HG03460 (cell line): ENCODE data around the gene TACR1.

Experiments used
- ATAC-seq: cut with Tn5 transposase; IDR thresholded peaks from one replicate; pipeline ENCODE4 v1.9.1; 2021; ENCODE audit not compliant: unreplicated experiment

Gene TACR1

DNA sequence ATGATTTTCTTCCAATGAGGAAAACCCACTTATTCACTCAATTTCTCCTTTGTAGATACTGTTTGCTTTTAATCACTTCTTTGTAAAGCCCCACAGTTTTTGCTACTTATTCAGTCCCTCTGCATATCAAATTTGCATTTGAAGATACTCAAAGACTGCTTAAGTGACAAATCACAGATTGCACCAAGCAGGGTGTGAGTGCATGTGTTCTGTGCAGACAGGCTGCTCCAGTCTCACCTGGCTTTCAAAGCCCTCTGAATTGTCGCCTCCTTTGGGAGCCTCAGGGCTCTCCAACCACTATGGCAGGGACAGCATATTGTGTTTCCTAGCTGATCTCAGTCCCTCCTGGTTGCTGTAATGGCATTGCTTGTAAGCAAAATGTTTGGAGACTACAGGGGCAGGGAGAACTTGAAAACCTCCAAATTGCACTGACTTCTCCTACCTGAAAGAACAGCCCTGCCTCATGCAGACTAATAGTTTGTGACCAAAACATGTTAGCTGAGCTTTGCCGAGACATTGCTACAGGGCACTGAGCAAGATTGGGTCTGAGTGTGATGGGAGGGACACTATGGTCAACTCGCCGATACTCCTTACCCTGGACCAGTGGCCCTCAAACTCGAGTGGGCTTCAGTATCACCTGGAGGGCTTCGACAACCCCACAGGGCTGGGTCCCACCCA lies 144.0 kb downstream of the TACR1 start:
- no peak for ATAC-seq

- ATAC-seq: no peak
Observed at GRCh38 chr2:75054296-75054695, 145.0 kb downstream of the TACR1 start.

GRCh38 chr2:75053484-75054112 lies 145.7 kb downstream of the TACR1 start:
- ATAC-seq: peak; percentile 64

DNA sequence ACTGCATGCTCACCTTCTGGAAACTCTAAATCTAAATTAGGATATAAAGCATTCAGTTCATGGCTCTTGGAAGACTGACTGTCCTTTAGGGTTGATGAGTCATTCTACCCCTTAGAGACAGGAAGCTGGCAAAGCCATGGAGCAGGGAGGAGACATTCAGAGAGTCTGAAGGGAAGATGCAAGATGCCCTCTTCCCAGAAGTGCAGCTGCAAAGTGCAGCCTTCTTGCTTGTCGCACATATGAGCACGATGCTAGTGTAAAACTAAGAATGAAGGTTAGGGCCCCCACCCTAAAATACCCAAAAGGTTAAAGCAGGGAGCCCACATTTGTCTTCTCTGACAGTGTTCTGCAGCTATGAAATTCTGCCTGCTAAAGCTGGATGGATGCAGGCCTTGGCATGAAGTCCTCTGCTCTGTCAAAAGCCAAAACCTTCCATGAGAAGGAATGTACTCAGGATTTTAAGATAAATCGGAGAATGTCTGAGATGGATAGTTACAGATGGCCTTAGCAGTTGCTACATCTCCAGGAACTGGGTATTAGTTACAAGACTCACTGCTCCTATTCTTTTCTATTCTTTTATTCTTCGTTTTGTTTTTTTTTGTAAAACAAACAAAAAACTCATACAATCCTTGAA lies 151.2 kb downstream of the TACR1 start:
- no peak for ATAC-seq

DNA sequence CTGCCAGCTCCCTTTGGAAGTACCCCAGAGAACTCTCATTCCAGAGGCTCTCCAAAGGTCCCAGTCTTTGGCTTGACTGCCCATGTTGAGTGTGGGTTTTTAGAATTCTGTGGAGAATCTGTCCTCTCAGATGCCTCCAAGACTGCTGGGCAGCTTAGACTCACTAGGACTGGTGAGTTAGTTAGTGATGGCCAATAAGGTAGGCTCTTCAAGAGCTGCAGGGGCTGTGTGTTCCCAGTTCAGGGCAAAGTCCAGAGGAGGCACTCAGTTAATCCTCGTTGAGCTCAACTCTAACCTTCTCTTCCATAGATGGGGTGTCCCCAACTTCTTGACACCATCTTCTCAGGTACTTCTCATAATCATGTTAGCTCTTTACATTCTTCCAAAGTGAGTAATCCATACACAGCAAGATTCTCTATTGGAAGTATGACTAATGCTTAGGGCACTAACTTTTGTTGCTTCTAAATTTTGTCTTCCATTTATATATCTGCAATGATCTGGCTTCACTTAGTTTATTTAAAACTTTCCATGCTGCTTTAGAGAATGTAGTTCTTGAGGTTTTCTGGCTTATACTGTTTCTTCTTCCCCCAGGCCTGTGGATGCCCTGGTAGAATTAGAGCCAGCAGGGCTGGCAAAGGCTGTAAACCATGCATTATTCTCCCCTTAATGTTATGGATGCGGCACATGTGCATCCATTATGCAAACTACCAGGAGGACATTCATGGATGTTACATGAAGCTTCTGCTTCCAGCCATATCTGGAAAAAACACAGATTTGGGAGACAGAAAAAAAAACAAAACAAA lies 151.9 kb downstream of the TACR1 start:
- ATAC-seq: no peak

DNA sequence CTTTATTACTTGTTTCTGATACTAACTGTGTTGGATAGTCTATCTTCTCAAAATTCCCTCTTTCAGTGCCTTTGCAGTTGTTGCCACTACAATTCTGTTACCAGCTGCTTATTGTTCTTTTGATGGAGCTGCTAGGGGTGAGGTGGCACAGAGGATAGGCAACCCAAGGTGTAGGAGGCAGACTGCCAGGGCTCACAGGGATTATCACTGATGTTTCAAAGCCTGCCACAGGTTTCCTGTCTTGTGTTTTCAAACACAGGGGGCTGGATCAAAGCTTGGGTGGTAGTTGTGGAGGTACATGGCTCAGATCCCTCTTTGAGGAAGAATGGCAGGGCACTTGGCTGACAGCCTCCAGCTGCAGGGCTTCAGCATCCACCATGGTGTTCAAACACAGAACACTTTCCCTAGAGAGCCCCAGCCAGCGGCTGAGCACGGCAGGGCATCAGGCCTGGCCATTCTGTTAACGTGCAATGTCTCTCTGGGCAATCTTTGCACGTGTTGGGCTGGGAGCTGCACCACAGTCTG lies 153.7 kb downstream of the TACR1 start:
- no peak for ATAC-seq

DNA sequence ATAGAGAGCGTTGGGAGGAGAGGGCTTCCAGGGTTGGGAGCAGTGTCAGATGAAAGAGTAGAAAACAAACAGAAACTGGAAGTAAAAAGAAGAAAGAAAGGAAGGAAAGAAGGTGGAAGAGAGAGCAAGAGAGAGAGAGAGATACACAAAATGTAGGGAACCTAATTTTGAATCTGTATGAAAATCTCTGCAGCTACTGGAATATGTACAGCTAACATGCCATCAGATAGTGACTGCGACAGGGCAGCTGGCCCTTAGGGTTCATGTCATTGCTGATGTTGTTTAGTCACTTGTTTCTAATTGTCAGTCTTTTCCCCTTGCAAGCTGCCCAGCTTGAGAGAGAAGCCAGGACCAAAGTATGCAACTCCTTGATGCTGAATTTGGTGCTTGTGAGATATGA lies 155.0 kb downstream of the TACR1 start:
- ATAC-seq: no peak

GRCh38 chr2:75042823-75043222 lies 156.5 kb downstream of the TACR1 start:
- ATAC-seq: no peak

GRCh38 chr2:75041731-75042600 lies 157.4 kb downstream of the TACR1 start:
- ATAC-seq: no peak

DNA sequence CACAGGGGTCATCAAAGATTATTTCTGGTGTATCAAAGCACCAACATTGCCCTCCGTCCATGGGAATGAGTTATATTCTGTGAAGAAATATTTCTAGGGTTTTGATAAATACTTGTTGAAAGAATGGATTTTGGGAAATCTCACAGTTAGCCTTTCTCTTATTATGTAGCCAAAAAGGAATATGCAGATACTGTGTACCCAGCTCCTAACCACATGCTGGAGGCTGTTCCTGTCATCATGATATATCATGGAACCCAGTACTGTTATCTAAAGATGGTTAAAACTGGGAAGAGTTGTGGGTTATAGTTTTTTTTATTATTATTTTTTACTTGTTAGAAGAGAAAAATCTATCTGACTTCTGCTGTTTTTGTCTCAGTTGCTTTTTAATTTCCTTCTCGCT lies 158.1 kb downstream of the TACR1 start:
- ATAC-seq: no peak

DNA sequence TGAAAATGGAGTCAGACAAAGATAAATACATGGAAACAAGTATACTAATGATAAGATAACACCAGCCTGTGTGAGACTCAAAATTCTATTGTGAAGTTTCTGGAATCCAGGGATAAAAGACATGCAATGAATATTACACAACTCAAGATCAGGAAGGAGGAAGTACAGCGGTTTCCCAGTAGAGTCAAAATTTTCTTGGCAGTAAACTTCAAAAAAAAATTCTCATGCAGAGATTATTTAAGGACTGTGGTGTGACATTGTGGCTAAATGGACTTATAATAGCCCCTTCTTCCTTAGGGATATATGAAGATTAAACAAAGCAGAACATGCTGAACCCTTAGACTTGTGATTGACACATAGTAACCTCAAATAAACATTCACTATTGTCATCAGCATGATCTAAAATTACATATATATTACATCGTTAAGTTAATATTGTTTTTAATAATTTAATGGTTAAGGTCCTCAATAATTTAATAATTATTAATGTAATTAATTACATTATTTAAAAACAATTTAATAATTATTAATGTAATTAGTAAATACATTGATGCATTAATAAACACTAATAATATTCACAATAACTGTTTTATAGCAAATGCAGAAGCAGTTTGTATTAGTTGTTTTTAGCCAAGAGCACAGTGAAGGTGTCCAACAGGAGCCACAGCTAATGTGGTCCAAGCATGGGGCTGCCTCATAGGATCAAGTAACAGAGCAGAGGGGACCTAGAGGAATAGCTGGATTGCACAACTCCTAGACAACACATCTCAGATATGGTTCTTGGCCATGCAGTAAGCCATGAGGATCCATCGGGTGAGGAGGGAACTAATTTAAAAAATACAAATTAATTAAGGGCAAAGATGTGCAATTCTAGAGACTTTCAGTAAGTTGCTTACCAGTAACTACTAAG lies 163.6 kb downstream of the TACR1 start:
- ATAC-seq: no peak

GRCh38 chr2:75033516-75033915 lies 165.8 kb downstream of the TACR1 start:
- ATAC-seq: no peak

DNA sequence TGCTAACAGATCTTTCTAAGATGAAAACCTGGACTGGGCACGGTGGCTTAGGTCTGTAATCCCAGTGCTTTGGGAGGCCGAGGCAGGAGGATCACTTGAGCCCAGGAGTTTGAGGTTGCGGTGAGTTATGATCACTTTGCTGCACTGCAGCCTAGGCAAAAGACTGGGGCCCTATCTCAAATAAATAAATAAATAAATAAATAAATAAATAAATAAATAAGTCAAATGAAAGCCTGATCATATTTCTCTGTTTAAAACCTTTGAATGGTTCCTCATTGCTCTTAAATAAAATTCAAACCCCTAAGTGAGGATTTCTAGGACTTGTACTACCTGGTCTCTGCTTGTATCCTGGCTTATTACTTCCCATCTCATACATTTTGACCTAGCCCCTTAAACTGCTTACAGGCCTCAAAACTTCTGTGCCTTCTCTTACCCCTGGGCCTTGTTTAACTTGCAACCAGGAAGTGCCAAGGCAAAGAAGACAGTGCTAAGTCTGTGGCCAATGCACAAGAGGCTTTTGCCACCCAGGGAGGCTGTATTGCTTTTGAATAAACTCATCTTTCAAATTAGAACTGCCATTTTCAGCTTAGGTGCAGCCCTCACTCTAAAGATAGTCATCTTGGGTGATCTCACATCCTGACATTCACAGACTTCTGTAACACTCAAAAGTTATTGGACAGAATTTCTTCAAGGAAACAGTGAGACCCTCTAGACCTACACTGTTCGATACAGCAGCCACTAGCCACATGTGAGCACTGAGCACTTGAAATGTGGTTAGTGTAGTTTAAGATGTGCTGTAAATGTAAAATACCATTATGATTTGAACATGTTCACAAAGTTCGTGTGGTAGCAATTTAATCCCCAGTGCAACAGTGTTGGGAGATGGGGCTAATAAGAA lies 167.2 kb downstream of the TACR1 start:
- no peak for ATAC-seq

DNA sequence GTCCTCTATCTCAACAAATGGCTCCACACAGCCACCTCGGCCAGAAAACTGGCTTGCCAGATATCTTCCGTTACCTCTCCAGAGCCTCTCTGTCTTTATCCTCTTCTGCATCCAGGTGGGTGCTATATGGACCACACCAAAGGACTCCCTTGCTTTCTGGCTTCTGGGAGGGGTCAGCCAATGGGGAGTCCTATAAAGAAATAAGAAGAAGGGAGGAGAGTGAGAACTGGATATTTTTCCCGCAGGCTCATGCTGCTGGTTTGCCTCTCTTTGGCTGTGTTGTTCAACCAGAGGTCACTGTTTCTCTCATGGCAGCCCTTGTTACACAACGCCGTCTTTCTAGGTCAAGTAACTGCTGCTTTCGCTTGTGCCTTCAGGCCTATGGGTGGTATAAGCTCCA lies 168.1 kb downstream of the TACR1 start:
- ATAC-seq: no peak

DNA sequence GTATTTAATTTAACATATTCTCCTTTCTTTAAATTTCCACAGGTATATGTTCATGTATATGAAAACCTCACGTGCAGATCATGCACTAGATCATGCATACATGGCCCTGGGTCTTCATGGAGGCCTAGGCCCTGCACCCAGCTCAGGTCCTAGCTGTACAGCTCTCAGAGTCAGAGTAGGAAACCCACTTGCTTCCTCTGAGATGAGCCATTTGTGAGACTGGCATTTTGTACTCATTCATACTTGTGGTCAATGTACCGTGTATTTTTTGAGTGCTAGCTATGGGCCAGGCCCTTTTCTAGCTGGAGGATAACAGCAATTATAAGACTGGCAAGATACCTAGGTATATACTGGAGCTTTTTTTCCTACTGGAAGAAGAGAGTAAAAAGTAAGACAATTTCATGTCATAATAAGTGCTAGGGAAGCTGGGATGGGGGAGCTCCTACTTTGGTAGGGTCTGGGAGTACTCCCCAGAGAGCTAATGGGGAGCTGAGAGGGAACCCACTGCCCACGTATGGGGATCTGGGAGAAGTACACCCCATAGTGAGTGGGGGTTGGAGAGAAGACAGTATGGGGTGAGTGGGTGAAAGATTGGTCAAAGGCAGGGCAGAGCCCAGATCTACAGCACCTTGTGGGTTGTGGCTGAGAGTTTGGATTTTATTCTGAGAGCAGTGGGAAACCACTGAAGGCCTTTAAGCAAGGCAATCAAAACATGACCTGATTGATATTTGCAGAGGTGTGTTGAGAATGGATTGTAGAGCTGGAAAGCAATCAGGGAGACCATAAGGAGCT lies 168.9 kb downstream of the TACR1 start:
- no peak for ATAC-seq

DNA sequence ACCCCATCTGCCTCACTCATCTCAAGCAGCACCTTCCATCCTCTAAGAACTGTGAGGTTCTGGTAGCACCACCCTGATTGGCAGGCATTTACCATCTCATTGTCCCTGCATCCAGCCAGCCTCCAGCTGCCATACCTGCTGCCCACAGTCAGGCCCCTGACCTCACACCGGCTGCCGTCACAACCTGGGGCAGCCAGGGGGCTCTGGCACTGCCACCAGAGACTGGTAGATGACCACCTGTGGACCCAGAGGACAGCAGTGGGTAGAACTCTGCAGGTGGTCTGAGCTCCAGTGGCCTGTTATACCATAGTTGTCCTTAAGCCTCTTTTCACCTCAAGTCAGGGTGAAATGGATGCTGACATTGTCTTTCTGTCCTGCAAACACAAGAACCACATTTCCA lies 171.4 kb downstream of the TACR1 start:
- no peak for ATAC-seq

DNA sequence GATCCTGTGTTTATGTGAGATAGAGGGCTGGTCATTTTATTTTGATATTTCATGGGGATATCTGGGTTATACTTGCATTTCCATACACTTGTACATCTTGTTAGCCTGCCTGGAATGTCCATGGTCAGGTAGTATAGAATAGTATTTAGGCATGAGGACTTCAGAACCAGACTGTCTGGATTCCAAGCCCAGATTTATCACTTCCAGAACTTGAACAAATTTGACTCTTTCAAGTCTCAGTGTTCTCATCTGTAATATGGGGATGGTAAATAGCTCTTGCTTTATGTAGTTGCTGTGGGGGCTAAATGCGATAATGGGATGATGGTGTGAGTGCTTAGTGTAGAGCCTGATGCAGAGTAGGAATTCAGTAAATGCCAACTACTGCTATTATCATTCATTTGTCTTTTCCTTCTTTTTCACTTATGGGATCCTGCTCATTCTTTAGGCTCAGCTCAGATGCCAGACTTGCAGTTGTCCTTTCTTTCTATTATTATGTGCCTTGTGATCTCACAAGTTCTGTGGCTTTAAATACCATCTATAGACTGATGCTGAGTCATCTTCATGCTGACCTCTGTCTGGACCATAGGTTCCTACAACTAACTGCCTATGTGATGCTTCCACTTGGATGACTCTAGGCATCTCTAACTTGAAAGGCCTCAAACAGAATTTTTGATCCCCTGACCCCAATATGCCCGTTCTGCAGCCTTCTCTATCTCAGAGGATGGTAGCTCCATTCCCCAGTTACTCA lies 173.5 kb downstream of the TACR1 start:
- no peak for ATAC-seq
